HCT116 (cell line): ENCODE results near the gene AQP12B. TPM values are rescaled to one million over a fixed set of nuclear protein-coding genes. Genes with fewer than 3 reads are reported as not detected.

Source experiments
- ATAC-seq: fragments of 200-7000 bp; cut with Tn5 transposase; 2 replicates; pipeline ENCODE4 v1.9.1; 2020; ENCODE audit warnings: mild to moderate bottlenecking, moderate library complexity
- BruUV-seq: library from RNA; stranded (reverse); fragments of 400-500 nt; replicated peaks from 2 replicates; lab custom pipeline; 2021; lab: Mats Ljungman, UMichigan
- CTCF ChIA-PET: fragments of 300-600 bp; sonication (Branson Sonifier 250); formaldehyde crosslinking; loops from one replicate; lab custom pipeline; 2021; ENCODE audit warnings: antibody characterized with exemption; lab: Charles Lee
- POLR2A ChIA-PET: fragments of 300-600, 350-600 bp; sonication (Branson Sonifier 250); formaldehyde crosslinking; loops from one replicate; lab custom pipeline; 2021; ENCODE audit warnings: antibody characterized with exemption; lab: Charles Lee
- RAD21 ChIA-PET, 2 experiments: fragments of 300-600 bp; sonication (Branson Sonifier 250); formaldehyde crosslinking; loops; one replicate each; lab custom pipeline; 2023; ENCODE audit warnings: low total read pairs in 2 of 2; ENCODE audit not compliant: uncharacterized antibody in 2 of 2, unreplicated experiment in 2 of 2, low non-redundant PET in 1 of 2; lab: Charles Lee
- DNase-seq: peaks from one replicate; pipeline ENCODE4 v3.0.0-alpha.2; 2010; ENCODE audit warnings: low read depth, low spot score
- H2AFZ ChIP-seq: fragments of 200-600 bp; shearing (Covaris generic), sonication (generic); 2 replicates; pipeline ENCODE4 v1.6.1; 2017; ENCODE audit warnings: low read depth, mixed run types, mixed read lengths, antibody characterized with exemption, low read length; ENCODE audit not compliant: poor library complexity, severe bottlenecking
- H3K27ac ChIP-seq: 2 replicates; pipeline ENCODE4 v1.5.1; 2012; ENCODE audit warnings: low read depth, low read length
- H3K27me3 ChIP-seq: fragments of 200-600 bp; sonication (generic); 2 replicates; pipeline ENCODE4 v1.6.1; 2016; ENCODE audit warnings: mixed run types, low read length, mixed read lengths; ENCODE audit not compliant: insufficient read depth
- H3K36me3 ChIP-seq, 2 experiments: fragments of 200-500 bp in 1 of 2; fragments of 200-600 bp in 1 of 2; sonication (Bioruptor generic) in 1 of 2; sonication (generic) in 1 of 2; 2 replicates each; pipeline versions ENCODE4 v1.5.1 to v1.6.1; 2014 to 2016; ENCODE audit warnings: low read length in 2 of 2, inconsistent platforms in 1 of 2, mixed read lengths in 1 of 2, mixed run types in 1 of 2; ENCODE audit not compliant: insufficient read depth in 2 of 2, control insufficient read depth in 1 of 2
- H3K4me1 ChIP-seq, 2 experiments: fragments of 200-600 bp in 1 of 2; sonication (generic) in 1 of 2; 2 replicates each; pipeline versions ENCODE4 v1.5.1 to v1.6.1; 2012 to 2017; ENCODE audit warnings: low read length in 2 of 2, inconsistent platforms in 1 of 2, mild to moderate bottlenecking in 1 of 2, mixed read lengths in 1 of 2, mixed run types in 1 of 2, moderate library complexity in 1 of 2; ENCODE audit not compliant: insufficient read depth in 2 of 2, control insufficient read depth in 1 of 2
- H3K4me2 ChIP-seq: fragments of 200-600 bp; sonication (generic); 2 replicates; pipeline ENCODE4 v1.6.1; 2017; ENCODE audit warnings: mixed run types, low read length, mixed read lengths
- H3K4me3 ChIP-seq, 2 experiments: fragments of 200-600 bp in 1 of 2; sonication (generic) in 1 of 2; replicated peaks in 1 of 2; 2 replicates each; pipeline ENCODE4 v1.5.1; 2011 to 2016; ENCODE audit warnings: low read length in 2 of 2, control low read depth in 1 of 2, low read depth in 1 of 2, mild to moderate bottlenecking in 1 of 2, mixed read lengths in 1 of 2, mixed run types in 1 of 2
- H3K79me2 ChIP-seq: fragments of 200-600 bp; sonication (generic); 2 replicates; pipeline ENCODE4 v1.6.1; 2017; ENCODE audit warnings: mild to moderate bottlenecking, mixed run types, low read length, moderate library complexity, mixed read lengths; ENCODE audit not compliant: insufficient read depth
- H3K9ac ChIP-seq: fragments of 200-600 bp; sonication (generic); 2 replicates; pipeline ENCODE4 v1.6.1; 2016; ENCODE audit warnings: low read length, mixed read lengths
- H3K9me2 ChIP-seq: fragments of 200-600 bp; sonication (generic), shearing (Covaris generic); 2 replicates; pipeline ENCODE4 v1.6.1; 2017; ENCODE audit warnings: mixed run types, mild to moderate bottlenecking, moderate library complexity; ENCODE audit not compliant: insufficient read depth
- H3K9me3 ChIP-seq, 2 experiments: fragments of 200-500 bp in 1 of 2; fragments of 200-600 bp in 1 of 2; sonication (Bioruptor generic) in 1 of 2; sonication (generic) in 1 of 2; 2 replicates each; pipeline ENCODE4 v1.6.1; 2014 to 2017; ENCODE audit warnings: low read length in 2 of 2, mixed read lengths in 2 of 2, inconsistent platforms in 1 of 2, low read depth in 1 of 2, mild to moderate bottlenecking in 1 of 2, mixed run types in 1 of 2, moderate library complexity in 1 of 2; ENCODE audit not compliant: control insufficient read depth in 1 of 2, insufficient read depth in 1 of 2
- H4K20me1 ChIP-seq: fragments of 200-600 bp; sonication (generic), shearing (Covaris generic); 2 replicates; pipeline ENCODE4 v1.6.1; 2017; ENCODE audit warnings: mixed run types, mild to moderate bottlenecking, moderate library complexity; ENCODE audit not compliant: insufficient read depth
- ATF3 ChIP-seq: IDR thresholded peaks from 2 replicates; pipeline ENCODE4 v1.6.1; 2012
- CTCF ChIP-seq, 3 experiments: fragments of 200-600 bp in 1 of 3; sonication (generic) in 1 of 3; IDR thresholded peaks in 2 of 3; conservative IDR thresholded peaks in 1 of 3; 2 replicates each; pipeline ENCODE4 v1.5.1; 2012 to 2017; ENCODE audit warnings: low read depth in 2 of 3, low read length in 2 of 3, antibody characterized with exemption in 1 of 3, borderline replicate concordance in 1 of 3, control low read depth in 1 of 3, mild to moderate bottlenecking in 1 of 3, mixed read lengths in 1 of 3, mixed run types in 1 of 3, moderate library complexity in 1 of 3; ENCODE audit not compliant: insufficient read depth in 1 of 3
- EGR1 ChIP-seq: IDR thresholded peaks from 2 replicates; pipeline ENCODE4 v1.6.1; 2012; ENCODE audit warnings: low read depth
- ELF1 ChIP-seq: IDR thresholded peaks from 2 replicates; pipeline ENCODE4 v1.6.1; 2012; ENCODE audit warnings: low read depth, borderline replicate concordance
- EZH2 ChIP-seq: fragments of 200-600 bp; sonication (generic); IDR thresholded peaks from 2 replicates; pipeline ENCODE4 v1.6.1; 2017; ENCODE audit warnings: antibody characterized with exemption, mixed run types
- SIN3A ChIP-seq: IDR thresholded peaks from 2 replicates; pipeline ENCODE4 v1.6.1; 2012; ENCODE audit warnings: low read depth
- SRF ChIP-seq: IDR thresholded peaks from 2 replicates; pipeline ENCODE4 v1.6.1; 2012; ENCODE audit warnings: low read depth
- TCF7L2 ChIP-seq: IDR thresholded peaks from 2 replicates; pipeline ENCODE4 v1.7.0; 2011; ENCODE audit warnings: borderline replicate concordance, inconsistent platforms; ENCODE audit not compliant: insufficient read depth, insufficient read length; ENCODE audit errors: extremely low read depth
- YY1 ChIP-seq: IDR thresholded peaks from 2 replicates; pipeline ENCODE4 v1.6.1; 2011; ENCODE audit warnings: low read length, low read depth, moderate library complexity, mild to moderate bottlenecking; ENCODE audit not compliant: insufficient replicate concordance; ENCODE audit errors: extremely low read depth
- ZBTB33 ChIP-seq: IDR thresholded peaks from 2 replicates; pipeline ENCODE4 v1.6.1; 2011; ENCODE audit warnings: mild to moderate bottlenecking, low read length, moderate library complexity; ENCODE audit not compliant: insufficient replicate concordance; ENCODE audit errors: extremely low read depth
- ZFX ChIP-seq: fragments of 450-650 bp; IDR thresholded peaks from 2 replicates; pipeline ENCODE4 v1.6.1; 2017
- intact Hi-C: fragments of 100-400 bp; cut with micrococcal nuclease; formaldehyde crosslinking; loops from 2 replicates; pipeline ENCODE4 v1.10.0; 2022
- total RNA-seq: library from RNA; stranded (reverse); gene quantifications from one replicate; pipeline ENCODE4 v1.2.1, GENCODE V29; 2021; ENCODE audit not compliant: unreplicated experiment

The AQP12B gene
- total RNA-seq, 1 experiment from 2014 or later = not detected

- RAD21 ChIA-PET = no interaction called here
These were observed 4.5 kb upstream of the AQP12B start for GRCh38 chr2:240687045-240687740.

More at GRCh38 chr2:240687045-240687740, 4.5 kb upstream of the AQP12B start:
- no peak for TF ChIP-seq ZFX
- no peak for TF ChIP-seq CTCF (IDR thresholded peaks at IDR 0.05 in 2 of 3, conservative IDR thresholded peaks at IDR 0.05 in 1 of 3; ENCODE audit: borderline replicate concordance in 1 of 3, insufficient read depth in 1 of 3, low read depth in 2 of 3, low read length in 2 of 3)
- TF ChIP-seq EGR1 = no peak
- no peak for TF ChIP-seq EZH2
- TF ChIP-seq ATF3 = no peak
- TF ChIP-seq SRF = no peak
- no peak for TF ChIP-seq YY1
- TF ChIP-seq TCF7L2 = no peak
- TF ChIP-seq SIN3A = no peak
- TF ChIP-seq ELF1 = no peak
- TF ChIP-seq ZBTB33 = no peak
- no peak overlapping the region for H3K9ac ChIP-seq
- intact Hi-C loops = no loop called here
- H4K20me1 ChIP-seq = no peaks in the 10 kb centered on the region
- no peak overlapping the region for H2AFZ ChIP-seq
- BruUV-seq = no TSS peak
- CTCF ChIA-PET = no interaction called here
- H3K4me2 ChIP-seq = no peak overlapping the region
- no peaks in the 10 kb centered on the region for H3K36me3 ChIP-seq
- H3K27ac ChIP-seq = no peak overlapping the region
- no peaks in the 10 kb centered on the region for H3K4me1 ChIP-seq
- POLR2A ChIA-PET = no interaction called here
- H3K79me2 ChIP-seq = no peaks in the 10 kb centered on the region
- no peak overlapping the region for H3K4me3 ChIP-seq
- H3K9me2 ChIP-seq = no peaks in the 10 kb centered on the region
- no peak for DNase-seq
- ATAC-seq = no peak
- no peaks in the 10 kb centered on the region for H3K9me3 ChIP-seq
- no peaks in the 10 kb centered on the region for H3K27me3 ChIP-seq
